ENCODE results near the gene PLEKHH1.
"Not testable (repeated sequence)": the region's sequence is repeated elsewhere in the genome, so short reads cannot be mapped to it uniquely, and the experiment has no call there.

DNA sequence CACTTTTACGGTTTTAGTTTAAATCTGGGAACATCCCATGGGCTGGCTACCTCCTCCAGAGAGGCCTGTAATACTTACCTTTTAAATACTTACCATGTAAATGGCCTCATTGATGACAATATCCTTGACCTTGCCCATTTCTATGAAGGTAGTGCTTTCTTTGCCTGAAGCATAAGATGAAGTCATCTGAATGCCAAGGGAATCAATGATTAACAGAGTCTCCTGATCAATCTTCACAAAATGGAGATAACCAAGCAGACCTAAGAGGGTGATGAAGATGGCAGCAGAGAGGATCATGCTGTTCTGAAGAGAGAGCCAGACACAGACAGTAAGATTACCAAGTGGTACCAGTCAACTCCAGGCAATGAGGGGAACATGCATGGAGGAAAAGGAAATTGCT lies 60.6 kb downstream of the PLEKHH1 start:
- not testable (repeated sequence) for TF ChIP-seq POLR2A (IDR thresholded peaks at IDR 0.05)
- TF ChIP-seq, protein P1, sequence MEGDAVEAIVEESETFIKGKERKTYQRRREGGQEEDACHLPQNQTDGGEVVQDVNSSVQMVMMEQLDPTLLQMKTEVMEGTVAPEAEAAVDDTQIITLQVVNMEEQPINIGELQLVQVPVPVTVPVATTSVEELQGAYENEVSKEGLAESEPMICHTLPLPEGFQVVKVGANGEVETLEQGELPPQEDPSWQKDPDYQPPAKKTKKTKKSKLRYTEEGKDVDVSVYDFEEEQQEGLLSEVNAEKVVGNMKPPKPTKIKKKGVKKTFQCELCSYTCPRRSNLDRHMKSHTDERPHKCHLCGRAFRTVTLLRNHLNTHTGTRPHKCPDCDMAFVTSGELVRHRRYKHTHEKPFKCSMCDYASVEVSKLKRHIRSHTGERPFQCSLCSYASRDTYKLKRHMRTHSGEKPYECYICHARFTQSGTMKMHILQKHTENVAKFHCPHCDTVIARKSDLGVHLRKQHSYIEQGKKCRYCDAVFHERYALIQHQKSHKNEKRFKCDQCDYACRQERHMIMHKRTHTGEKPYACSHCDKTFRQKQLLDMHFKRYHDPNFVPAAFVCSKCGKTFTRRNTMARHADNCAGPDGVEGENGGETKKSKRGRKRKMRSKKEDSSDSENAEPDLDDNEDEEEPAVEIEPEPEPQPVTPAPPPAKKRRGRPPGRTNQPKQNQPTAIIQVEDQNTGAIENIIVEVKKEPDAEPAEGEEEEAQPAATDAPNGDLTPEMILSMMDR (IDR thresholded peaks at IDR 0.05): not testable (repeated sequence)

All from testis (tissue), 2 donors.